GM21515 (cell line): ENCODE measurements around the gene TNFRSF21.
"Not testable (repeated sequence)": the region's sequence is repeated elsewhere in the genome, so short reads cannot be mapped to it uniquely, and the experiment has no call there.

Experiments
- ATAC-seq: cut with Tn5 transposase; IDR thresholded peaks from one replicate; pipeline ENCODE4 v1.9.1; 2021; ENCODE audit not compliant: unreplicated experiment

The TNFRSF21 gene

GRCh38 chr6:47323887-47324286 lies 14.2 kb upstream of the TNFRSF21 start:
- no peak for ATAC-seq

DNA sequence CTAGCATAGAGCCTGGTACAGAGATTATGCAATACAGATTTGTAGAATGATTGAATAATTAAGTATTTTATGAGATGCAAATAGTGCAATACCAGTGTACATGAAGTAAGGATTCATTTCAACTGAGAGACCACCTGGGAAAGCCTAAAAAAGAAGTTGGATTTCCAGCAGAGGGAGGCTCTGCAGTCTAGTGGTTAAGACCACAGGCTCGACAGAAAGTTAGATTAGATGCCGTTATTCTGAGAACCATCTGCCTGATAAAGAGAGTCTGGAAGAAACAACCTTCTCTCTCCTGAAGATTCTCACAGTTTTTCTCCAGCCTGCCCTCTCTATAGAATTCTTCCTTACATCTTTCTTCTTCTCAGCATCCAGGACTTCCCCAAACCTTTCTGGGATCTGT lies 13.6 kb upstream of the TNFRSF21 start:
- ATAC-seq, result no peak

DNA sequence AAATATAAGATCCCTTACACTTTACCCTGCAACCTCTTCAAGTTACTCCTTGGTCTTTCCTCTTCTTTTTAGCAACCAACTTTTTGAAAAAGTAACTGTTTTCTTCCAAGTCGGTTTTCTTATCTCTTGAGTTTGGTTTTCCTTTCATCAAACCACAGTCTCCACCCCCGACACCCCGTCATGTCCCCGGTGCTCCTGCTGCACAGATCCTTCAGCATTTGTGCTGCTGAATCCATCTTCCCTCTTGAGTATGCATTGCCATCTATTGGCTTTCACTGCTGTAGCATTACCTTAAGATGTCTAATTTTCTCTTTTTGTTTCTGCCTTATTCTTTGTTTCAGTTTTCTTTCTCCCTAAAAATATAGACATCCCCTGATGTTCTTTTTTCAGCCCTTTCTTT lies 11.9 kb upstream of the TNFRSF21 start:
- ATAC-seq, result no peak

- no peak for ATAC-seq
Observed at GRCh38 chr6:47319867-47320266, 10.2 kb upstream of the TNFRSF21 start.

GRCh38 chr6:47319382-47319781 lies 9.7 kb upstream of the TNFRSF21 start:
- ATAC-seq, result no peak

DNA sequence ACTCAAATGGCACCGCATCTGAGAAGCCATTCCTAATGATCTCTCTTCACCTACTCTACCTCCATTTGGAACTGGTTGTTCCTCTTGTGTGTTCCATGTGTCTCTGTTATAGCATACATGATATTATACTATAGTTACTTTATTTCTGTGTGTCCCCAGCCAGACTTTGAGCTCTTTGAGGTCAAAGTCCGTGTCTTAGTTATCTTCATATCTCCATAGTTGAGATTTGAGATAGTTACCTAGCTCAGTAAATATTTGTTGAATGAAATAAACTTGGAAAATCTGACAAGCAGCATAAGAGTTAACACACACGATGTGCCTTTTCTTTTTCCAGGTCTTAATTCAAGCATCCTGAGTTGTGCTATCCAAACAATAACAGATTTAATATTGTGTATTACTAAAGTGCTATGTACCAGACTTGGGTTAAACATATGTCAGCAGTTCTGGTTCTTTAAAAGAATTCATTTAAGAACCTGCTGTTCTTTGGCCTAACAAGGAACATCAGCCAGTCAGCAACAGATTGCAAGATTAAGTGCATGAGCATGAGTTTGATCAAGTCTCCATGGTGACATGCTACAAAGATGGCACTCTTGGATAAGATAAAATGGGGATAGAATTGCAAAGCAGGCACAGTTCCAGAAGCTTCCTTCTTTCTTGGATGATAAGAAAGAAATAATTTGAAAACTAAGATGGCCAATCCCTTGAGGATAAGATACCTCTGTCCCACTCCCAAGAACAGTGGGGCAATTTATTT lies 8.7 kb upstream of the TNFRSF21 start:
- no peak for ATAC-seq

- ATAC-seq, result not testable (repeated sequence)
Observed at GRCh38 chr6:47315181-47315580, 5.5 kb upstream of the TNFRSF21 start.

- no peak for ATAC-seq
Observed at GRCh38 chr6:47310131-47310480, 401 bp upstream of the TNFRSF21 start.

DNA sequence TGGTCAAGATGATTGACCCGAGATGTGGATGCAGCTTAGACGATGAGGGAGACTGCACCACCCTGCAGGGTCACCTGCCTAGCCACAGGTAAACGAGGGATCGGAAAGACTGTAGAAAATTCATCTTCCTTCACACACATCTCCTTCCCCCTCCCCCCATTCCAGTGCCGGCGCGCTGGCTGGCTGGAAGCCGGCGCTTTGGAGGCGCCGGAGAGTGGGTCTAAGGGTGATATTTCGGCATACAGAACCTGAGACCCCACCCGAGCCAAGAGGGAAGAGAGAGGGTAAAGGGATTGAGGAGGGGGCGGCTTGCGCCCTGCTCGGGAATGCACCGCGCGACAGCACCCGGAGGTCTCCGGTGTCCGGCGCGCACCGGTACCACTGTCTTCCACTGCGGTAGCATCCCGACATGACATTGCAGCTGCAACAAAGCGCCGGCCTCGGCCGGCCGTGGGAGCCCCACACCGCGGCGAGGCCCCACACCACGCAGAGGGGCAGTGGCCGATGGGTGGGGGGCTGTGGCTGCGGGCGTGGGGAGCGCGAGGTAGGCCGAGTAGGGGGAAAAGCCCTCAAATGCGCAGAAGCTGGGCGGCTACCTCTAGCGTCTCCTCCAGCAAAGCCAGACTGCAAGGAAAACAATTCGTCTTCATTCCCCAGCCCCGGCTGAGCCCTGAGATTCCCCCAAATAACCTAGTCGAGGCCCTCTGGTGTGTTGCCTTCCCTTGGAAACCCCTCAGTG lies 984 bp downstream of the TNFRSF21 start:
- ATAC-seq, result no peak

DNA sequence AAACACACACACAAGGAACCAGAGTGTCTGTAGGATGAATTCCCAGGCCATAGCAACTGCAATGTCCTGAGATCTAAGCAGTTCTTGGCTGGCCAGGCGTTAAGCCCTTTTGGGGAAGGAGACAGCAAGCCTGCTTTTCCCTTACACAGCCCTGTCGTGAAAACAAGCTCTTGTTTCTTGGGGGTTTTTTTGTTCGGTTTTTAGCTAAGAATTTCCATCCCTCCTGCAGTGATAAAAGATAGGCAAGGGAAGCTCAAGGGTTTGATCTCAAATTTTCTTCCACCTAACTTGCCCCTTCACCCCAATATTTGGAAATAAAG lies 1.5 kb downstream of the TNFRSF21 start:
- no peak for ATAC-seq

DNA sequence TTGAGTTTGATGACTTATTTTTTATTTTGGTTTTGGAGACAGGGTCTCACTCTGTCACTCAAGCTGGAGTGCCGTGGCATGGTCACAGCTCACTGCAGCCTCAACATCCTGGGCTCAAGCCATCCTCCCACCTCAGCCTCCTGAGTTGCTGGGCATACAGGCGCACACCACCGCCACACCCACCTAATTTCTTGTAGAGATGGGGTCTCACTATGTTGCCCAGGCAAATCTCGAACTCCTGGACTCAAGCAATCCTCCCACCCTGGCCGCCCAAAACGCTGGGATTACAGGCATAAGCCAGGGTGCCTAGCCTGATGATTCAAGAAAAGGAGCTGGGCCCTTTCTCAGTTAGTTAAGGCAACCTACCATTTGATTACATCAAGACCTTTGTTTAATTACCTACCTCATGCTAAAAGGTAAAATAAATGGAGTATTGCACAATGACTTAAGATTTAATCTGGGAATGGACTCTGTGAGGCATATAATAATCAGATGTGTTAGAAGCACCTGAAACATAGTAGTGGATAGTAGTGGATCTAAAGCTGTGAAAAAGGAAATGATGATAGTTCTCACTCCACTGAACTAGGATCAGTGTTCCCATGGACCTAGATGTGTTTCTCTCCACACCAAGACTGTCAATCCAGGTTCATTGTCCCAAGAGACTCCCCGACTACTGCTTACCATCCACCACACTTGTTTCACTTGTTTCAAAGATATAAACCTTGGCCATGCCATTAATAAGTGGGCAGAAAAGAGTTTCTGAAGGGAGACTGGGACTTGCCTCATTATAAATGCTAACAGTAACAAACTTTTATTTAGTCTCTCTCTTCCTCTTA lies 2.1 kb downstream of the TNFRSF21 start:
- no peak for ATAC-seq

GRCh38 chr6:47306887-47307286 lies 2.8 kb downstream of the TNFRSF21 start:
- ATAC-seq, result no peak

- ATAC-seq, result no peak
Observed at GRCh38 chr6:47303861-47304260, 5.8 kb downstream of the TNFRSF21 start.

- no peak for ATAC-seq
Observed at GRCh38 chr6:47303342-47303741, 6.4 kb downstream of the TNFRSF21 start.

DNA sequence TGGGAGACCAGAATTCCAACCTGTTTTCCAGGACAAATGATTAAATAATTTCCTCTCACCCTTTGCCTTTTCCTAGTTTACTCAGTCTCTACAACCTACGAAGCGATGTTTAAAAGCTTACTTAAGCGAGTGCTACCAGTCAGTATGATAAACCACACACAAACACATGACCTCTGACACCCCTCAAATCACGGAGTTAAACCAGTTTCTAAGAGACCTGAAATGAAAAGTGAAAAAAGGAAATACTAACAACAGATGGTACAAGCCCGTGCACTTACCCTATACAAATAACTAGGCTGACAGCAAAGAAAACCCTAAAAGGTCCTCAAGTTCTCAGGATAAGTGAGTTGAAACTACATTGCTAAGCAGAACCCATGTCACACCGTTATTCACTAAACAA lies 7.7 kb downstream of the TNFRSF21 start:
- no peak for ATAC-seq

DNA sequence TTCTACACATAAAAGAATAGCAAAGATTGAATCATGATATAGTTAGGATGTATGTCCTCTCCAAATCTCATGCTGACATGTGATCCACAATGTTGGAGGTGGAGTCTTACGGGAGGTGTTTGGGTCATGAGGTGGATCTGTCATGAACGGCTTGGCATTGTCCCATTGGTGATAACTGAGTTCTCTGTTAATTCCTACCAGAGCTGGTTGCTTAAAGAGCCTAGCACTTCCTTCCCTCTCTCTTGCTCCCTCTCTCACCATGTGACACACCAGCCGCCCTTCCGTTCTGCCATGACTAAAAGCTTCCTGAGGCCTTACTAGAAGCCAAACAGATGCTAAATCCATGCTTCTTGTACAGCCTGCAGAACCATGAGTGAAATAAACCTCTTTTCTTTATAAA lies 8.3 kb downstream of the TNFRSF21 start:
- ATAC-seq, result no peak

DNA sequence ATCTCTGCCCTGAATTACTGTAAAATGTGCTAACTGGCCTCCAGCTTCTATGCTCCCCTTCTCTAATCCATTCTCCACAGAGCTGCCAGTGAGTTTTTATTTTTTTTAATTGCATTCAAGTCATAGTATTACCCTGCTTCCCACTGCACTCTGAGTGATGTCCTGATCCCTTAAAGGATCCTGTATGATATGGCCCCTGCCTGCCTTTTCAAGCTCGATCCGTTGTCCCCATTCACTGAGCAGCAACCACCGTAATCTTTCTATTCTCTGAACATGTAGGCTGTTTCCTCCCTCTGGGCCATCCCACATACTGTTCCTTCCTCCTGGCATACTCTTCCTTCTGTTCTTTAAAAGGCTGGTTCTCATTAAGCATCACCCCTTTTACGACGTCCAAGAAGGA lies 9.3 kb downstream of the TNFRSF21 start:
- no peak for ATAC-seq

- no peak for ATAC-seq
Observed at GRCh38 chr6:47299965-47300364, 9.7 kb downstream of the TNFRSF21 start.

DNA sequence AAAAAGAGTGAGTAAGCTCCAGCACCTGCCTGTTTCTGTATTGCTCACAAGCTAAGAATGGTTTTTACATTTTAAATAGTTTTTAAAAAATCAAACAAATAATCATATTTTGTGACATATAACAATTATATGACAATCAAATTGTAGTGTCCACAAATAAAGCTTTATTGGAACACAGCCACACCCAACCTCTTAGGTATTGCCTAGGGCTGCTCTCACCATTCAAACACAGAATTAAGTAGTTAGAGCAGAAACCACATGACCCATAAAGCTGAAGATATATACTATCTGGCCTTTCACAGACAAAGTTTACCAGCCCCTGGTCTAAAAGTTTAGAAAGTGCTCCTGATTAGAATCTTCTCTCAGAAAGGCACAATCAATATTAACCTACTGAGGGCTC lies 11.2 kb downstream of the TNFRSF21 start:
- ATAC-seq, result no peak

- no peak for ATAC-seq
Observed at GRCh38 chr6:47294990-47295389, 14.7 kb downstream of the TNFRSF21 start.

DNA sequence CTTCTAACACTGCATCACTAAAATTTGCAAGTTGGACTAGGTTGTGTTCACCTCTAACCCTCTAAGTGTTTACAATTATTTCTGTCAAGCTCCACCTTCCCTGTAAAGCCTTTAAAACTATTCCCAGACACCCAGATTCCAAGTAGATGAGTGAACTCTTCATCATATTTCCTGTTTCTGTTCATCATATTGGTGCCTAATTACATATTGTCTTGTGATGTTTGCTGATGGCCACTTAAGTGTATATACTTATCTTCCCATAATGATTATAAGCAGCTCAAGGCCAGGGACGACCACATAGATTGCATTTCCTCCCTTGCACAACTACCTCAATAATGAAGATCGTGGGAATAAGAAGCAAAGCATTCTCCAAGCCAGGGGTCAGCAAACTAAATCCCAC lies 16.8 kb downstream of the TNFRSF21 start:
- no peak for ATAC-seq

DNA sequence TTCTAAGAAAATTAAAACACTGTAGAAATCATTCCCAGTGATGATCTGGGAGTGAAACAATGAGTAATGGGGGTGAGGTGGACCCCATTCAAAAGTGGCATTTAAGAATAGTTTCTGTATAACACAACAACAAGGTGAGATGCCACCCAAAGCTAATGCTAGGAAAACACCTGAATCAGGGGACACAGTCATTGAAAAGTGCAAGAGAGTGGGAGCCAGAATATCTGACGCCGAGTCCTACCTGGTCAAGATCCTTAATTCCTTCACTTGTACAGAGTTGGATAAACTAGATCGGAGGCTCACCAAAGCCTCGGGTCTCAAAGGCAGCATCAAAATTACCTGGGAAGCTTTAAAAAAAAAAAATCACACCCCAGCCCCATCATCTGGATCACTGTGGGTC lies 17.7 kb downstream of the TNFRSF21 start:
- no peak for ATAC-seq
